Body of pancreas (tissue), 4 donors: ENCODE measurements around the gene GLYATL1B. TPM values are rescaled to one million over a fixed set of nuclear protein-coding genes. Genes with fewer than 3 reads are reported as not detected.
"Not testable (repeated sequence)": the region's sequence is repeated elsewhere in the genome, so short reads cannot be mapped to it uniquely, and the experiment has no call there.

ENCODE experiments used
- ATAC-seq: fragments of 150-250 bp; one replicate; pipeline ENCODE4 v1.9.1; 2016
- DNase-seq, 4 donors: peaks; one replicate each; pipeline ENCODE4 v3.0.0-alpha.2; 2019
- H3K27ac ChIP-seq, 4 donors: fragments of 200-600 bp; sonication (generic); 1 replicate in 3 of 4; 2 replicates in 1 of 4; pipeline versions ENCODE4 v1.5.1 to v1.6.1; 2016 to 2019; ENCODE audit warnings: mild to moderate bottlenecking in 1 of 4, mixed read lengths in 1 of 4, moderate library complexity in 1 of 4
- H3K27me3 ChIP-seq, 2 donors: fragments of 200-600 bp; sonication (generic); one replicate each; pipeline ENCODE4 v1.6.0; 2016; ENCODE audit warnings: mild to moderate bottlenecking in 1 of 2
- H3K36me3 ChIP-seq, 2 donors: fragments of 200-600 bp; sonication (generic); replicated peaks in 1 of 2; 2 replicates each; pipeline ENCODE4 v1.5.1; 2016; ENCODE audit warnings: low read depth in 2 of 2; ENCODE audit not compliant: insufficient read depth in 1 of 2
- H3K4me1 ChIP-seq: fragments of 200-600 bp; sonication (generic); one replicate; pipeline ENCODE4 v1.6.0; 2016
- H3K4me3 ChIP-seq, 2 donors: fragments of 200-600 bp; sonication (generic); 1 replicate in 1 of 2; 2 replicates in 1 of 2; pipeline ENCODE4 v1.5.1; 2016 to 2019
- H3K9me3 ChIP-seq, 3 donors: fragments of 200-600 bp; sonication (generic); 1 replicate in 2 of 3; 2 replicates in 1 of 3; pipeline ENCODE4 v1.5.1; 2016
- CTCF ChIP-seq, 7 experiments: fragments of 450-650 bp in 4 of 7; fragments of 200-600 bp in 3 of 7; sonication (generic) in 3 of 7; IDR thresholded peaks; one replicate each; pipeline ENCODE4 v1.5.1; 2016 to 2019; ENCODE audit warnings: antibody characterized with exemption in 7 of 7
- POLR2A ChIP-seq, 3 donors: fragments of 450-650 bp; IDR thresholded peaks; one replicate each; pipeline ENCODE4 v1.6.1; 2016; ENCODE audit warnings: antibody characterized with exemption in 3 of 3, mild to moderate bottlenecking in 2 of 3
- WGBS, 2 donors: methylation state at CpG; one replicate each; pipeline ENCODE4 v1.1.5; 2017; 5-methylcytosine and 5-hydroxymethylcytosine counted together
- intact Hi-C: fragments of 100-400 bp; cut with DNase I; formaldehyde crosslinking; loops from one replicate; pipeline ENCODE4 v1.15.1; 2023
- total RNA-seq, 2 donors: library from RNA; depleted of rRNA; stranded (reverse); fragments of >200 nt; gene quantifications; one replicate each; pipeline ENCODE4 v1.1.0, GENCODE V29; 2016

Gene GLYATL1B
- total RNA-seq, result not detected

GRCh38 chr11:59086007-59086406 lies at the start of gene GLYATL1B:
GLYATL1B (plus strand) TSS chr11:59086307; CDS start chr11:59086307, 0 bp downstream.
- 81 to 84% methylated on average over 5 of the region's 5 CpGs for WGBS, 2 donors
- H3K27ac ChIP-seq, H3K4me1 ChIP-seq, H3K27me3 ChIP-seq, DNase-seq, intact Hi-C loops, H3K36me3 ChIP-seq, H3K4me3 ChIP-seq, H3K9me3 ChIP-seq, ATAC-seq: not testable (repeated sequence)

- H3K27ac ChIP-seq, ATAC-seq, H3K27me3 ChIP-seq, H3K4me3 ChIP-seq, DNase-seq, H3K4me1 ChIP-seq, intact Hi-C loops, H3K36me3 ChIP-seq, H3K9me3 ChIP-seq: not testable (repeated sequence)
- 80 to 88% methylated on average over 1 of the region's 2 CpGs for WGBS, 2 donors
Observed at GRCh38 chr11:59036542-59036941, 49.6 kb upstream of the GLYATL1B start.

- H3K4me1 ChIP-seq, H3K9me3 ChIP-seq, H3K27me3 ChIP-seq, intact Hi-C loops, DNase-seq, ATAC-seq, H3K27ac ChIP-seq, H3K4me3 ChIP-seq, H3K36me3 ChIP-seq: not testable (repeated sequence)
- 67 to 85% methylated on average over 1 of the region's 1 CpG for WGBS, 2 donors
Observed at GRCh38 chr11:59037434-59037833, 48.7 kb upstream of the GLYATL1B start.

GRCh38 chr11:59040607-59041006 lies 45.5 kb upstream of the GLYATL1B start:
- Histone ChIP-seq H3K27me3 (no peaks in the 10 kb centered on the region), H3K9me3 (no peaks in the 10 kb centered on the region), H3K4me1 (no peaks in the 10 kb centered on the region), H3K36me3 (no peaks in the 10 kb centered on the region), H3K4me3 (no peak overlapping the region), H3K27ac (no peak overlapping the region)
- intact Hi-C loops, result no loop called here
- no peak for ATAC-seq
- 32 to 41% methylated on average over 3 of the region's 3 CpGs for WGBS, 2 donors
- TF ChIP-seq POLR2A (IDR thresholded peaks at IDR 0.05), result no peak
- no peak for TF ChIP-seq CTCF (IDR thresholded peaks at IDR 0.05)
- DNase-seq, result peak in 2 of 4 donors; percentile 8 to 20

- WGBS, 2 donors, result 88 to 94% methylated on average over 1 of the region's 1 CpG
- H3K4me3 ChIP-seq, H3K4me1 ChIP-seq, intact Hi-C loops, H3K36me3 ChIP-seq, H3K9me3 ChIP-seq, H3K27me3 ChIP-seq, ATAC-seq, H3K27ac ChIP-seq, DNase-seq: not testable (repeated sequence)
Observed at GRCh38 chr11:59051383-59051782, 34.7 kb upstream of the GLYATL1B start.

- H3K9me3 ChIP-seq, intact Hi-C loops, H3K27me3 ChIP-seq, H3K4me3 ChIP-seq, DNase-seq, H3K36me3 ChIP-seq, ATAC-seq, H3K27ac ChIP-seq, H3K4me1 ChIP-seq: not testable (repeated sequence)
- 51 to 55% methylated on average over 2 of the region's 2 CpGs for WGBS, 2 donors
Observed at GRCh38 chr11:59052355-59052754, 33.8 kb upstream of the GLYATL1B start.

- Histone ChIP-seq H3K4me1 (peaks cover 7% of the 10 kb centered on the region), H3K4me3 (no peak overlapping the region), H3K27me3 (no peaks in the 10 kb centered on the region), H3K36me3 (no peaks in the 10 kb centered on the region), H3K9me3 (no peaks in the 10 kb centered on the region), H3K27ac (no peak overlapping the region)
- WGBS, 2 donors, result 25 to 29% methylated on average over 2 of the region's 2 CpGs
- peak; percentile 53 for ATAC-seq
- intact Hi-C loops, result no loop called here
- DNase-seq, result peak; percentile 62 to 86 (median 70)
- no peak for TF ChIP-seq POLR2A (IDR thresholded peaks at IDR 0.05)
- peak; percentile 29 to 70 (median 57) for TF ChIP-seq CTCF (IDR thresholded peaks at IDR 0.05)
Observed at GRCh38 chr11:59053387-59053786, 32.7 kb upstream of the GLYATL1B start.
